ENCODE measurements around the gene GAK.

GAK gene

DNA sequence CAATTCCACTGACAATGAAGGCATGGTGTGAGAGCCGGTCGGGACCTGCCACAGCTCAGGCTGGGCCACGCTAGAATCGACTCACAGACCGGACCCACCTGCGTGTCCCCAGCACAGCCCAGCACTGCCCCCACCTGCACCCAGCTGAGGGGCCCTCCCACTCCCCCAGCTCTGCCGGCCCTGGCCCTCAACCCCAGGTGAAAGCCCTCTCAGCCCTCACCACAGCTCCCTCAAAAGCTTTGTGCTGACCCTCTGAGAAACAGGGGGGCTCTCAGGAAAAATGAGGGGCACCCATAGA lies 25.1 kb downstream of the GAK start:
- no peak for DNase-seq (ENCODE audit: low spot score)

DNA sequence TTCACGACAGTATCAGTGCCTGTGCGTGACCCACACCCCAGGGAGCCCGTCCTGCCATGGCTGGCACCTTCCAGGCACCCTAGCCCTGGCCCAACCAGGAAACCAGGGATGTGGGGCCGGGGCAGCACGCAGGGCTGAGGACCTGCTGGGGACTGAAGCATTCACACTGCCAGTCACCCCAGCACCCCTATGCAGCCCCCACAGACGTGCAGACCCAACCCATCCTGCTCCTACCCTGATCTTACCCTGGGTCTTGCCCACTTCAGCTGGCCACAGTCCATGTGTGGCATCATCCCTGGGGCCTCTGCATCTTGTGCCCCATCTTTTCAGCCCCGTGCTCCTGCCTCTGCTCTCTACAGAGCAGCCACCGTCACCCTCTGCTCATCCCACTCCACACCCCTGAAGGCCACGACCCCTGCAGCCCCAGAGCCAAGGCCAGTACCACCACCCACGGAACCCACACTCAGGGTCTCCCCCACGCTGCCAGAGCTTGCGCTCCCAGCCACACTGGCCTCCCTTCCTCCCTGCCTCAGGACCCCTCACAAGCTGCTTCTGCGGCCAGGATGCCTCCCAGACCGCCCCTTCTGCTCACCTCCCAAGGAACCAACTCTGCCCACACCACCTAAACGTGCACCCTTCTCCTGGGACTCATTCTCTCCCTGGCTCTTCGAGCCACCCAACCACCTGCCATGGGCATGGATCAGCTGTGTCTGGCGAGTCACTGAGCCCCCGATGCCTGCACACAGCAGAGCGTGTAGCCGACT lies 25.6 kb downstream of the GAK start:
- no peak for DNase-seq (ENCODE audit: low spot score)

DNA sequence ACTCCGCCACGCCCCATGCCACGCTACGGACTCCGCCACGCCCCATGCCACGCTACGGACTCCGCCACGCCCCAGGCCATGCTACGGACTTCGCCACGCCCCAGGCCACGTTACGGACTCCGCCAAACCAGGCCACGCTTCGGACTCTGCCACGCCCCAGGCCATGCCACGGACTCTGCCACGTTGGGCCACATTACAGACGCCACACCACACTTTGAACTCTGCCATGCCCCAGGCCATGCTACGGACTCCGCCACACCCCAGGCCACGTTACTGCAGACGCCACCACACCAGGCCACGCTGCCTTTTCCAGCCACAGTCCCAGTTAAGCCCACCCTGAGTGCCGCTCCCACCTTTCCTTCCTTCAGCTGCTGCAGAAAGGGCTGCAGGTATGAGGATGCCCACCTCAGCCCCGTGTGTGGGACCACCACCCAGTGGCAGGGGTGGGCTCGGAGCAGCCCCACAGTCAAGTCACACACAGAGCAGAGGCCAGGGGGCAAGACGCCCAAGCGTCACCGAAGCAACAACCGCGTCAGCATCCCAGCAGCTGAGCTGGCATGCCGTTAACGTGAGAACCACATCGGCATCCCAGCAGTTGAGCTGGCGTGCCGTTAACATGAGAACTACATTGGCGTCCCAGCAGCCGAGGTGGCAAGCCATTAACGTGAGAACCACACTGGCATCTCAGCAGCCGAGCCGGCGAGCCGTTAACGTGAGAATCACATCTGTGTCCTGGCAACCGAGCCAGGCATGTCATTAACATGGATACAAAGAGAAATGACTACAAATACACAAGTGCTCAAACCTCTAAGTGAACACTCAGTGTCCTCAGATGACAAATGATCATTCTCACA lies 26.4 kb downstream of the GAK start:
- DNase-seq (ENCODE audit: low spot score) = no peak

DNA sequence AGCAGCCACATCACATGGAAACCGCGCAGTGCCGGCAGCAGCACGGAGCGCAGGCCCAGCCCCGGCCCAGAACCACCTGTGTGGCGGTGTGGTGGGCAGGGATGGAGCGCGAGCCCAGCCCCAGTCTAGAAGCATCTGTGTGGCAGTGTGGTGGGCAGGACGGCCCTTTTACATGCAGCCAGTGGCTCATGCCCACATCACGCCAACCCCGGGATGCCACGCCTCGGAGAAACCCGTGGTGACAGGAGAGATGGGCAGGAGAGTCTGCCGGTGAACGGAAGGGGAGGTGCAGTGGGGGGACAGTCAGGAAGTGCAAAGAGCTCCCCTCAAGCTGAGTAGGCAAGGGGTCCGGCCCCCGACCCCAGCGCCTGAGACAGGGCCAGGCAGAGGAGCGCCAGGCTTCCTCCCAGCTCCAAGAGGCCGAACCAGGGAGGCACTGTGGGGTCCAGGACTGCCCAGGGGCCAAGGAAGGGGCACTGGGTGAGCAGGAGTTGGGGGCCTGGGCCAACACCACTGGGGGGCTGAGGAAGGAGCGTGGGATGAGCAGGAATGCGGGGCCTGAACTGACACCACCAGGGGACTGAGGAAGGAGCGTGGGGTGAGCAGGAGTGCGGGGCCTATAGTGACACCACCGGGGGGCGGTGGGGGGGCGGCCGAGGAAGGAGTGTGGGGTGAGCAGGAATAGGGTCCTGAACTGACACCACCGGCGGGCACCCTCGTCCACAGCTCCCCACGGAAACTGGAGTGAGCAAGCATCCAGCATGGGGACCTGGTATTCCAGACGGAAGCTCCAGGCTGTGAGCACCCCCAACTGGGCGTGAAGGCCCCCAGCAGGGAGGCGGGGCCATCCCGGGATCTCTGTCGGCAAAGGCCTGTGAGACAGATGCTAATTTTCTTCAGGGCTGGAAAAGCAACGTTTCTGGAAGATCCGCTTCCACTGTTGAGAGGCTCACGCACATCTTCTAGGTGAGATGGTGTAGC lies 28.8 kb downstream of the GAK start:
- no peak for DNase-seq (ENCODE audit: low spot score)

DNA sequence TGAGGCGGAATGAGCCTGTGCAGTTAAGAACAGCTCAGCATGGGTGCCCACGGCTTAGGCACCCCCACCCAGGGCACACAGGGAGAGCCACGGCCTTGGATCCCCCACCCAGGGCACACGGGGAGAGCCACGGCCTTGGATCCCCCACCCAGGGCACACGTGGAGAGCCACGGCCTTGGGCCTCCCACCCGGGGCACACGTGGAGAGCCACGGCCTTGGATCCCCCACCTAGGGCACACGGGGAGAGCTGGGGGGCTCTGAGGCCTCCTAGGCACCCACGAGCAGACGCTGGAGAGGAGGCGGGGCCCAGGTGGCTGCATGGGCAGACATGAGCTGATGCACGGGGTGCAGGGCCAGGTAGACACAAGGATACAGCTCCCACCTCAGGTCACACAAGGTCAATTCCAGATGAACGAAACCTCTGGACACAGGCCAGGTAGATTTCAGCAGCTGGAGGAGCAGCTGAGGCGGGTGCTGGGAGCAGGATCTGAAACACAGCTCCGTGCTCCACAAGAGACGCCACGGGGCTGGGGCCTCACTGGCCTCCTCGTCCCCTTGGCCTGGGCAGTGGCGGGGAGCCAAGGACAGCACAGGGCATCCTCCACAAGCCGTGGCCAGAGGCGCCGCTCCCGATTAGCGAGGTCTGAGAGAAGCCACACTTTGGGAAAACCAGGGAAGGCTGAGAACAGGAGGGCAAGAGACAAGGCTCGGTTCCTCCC lies 30.8 kb downstream of the GAK start:
- no peak for DNase-seq (ENCODE audit: low spot score)

DNA sequence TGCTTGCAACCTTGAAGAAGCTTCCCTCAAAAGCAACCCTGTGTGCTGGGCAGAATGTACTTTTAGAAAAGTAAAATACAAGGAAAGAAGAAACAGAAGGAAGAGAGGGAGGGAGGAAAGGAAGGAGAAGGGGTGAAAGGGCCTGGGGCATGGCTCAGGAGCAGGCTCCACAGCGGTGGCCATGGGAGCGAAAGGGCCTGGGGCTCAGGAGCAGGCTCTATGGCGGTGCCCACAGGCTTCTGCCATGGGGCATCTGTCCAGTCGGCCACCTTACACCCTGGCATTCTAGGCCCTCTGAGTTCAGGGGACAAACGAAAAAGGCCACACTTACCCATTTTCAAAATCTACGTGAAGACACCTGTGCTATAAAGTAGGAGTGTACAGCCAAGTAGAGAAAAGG lies 31.4 kb downstream of the GAK start:
- no peak for DNase-seq (ENCODE audit: low spot score)

DNA sequence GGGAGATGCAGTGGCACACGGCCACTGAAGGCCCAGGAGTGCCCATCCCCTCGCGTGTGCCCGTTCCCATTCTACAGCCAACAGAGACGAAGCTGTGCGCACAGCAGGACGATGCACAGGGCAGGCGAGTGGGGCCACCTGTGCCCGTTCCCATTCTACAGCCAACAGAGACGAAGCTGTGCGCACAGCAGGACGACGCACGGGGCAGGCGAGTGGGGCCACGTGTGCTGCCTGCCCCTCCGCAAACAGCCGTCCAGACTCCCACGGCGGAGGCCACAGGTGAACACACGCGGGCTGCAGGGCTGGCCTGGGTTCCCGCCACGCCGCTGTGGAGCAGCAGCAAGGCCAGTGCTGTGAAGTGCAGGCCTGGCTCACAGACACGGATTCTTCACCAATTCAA lies 32.0 kb downstream of the GAK start:
- DNase-seq (ENCODE audit: low spot score) = no peak

DNA sequence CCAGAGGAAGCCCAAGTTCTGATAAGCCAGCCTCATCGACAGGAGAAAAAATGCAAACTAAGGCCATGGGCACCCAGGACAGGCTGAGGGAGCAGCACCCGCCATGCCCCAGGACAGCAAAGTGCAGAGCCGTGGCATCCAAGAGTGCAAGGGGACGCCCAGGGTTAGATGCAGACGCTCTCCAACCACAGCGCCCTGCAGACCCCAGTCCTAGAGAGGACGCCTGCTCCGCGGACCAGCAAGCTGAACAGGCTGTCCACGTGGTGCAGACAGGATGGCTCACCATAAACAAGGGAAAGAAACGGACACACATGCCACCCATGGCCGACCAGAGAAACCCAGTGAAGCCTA lies 32.6 kb downstream of the GAK start:
- no peak for DNase-seq (ENCODE audit: low spot score)

DNA sequence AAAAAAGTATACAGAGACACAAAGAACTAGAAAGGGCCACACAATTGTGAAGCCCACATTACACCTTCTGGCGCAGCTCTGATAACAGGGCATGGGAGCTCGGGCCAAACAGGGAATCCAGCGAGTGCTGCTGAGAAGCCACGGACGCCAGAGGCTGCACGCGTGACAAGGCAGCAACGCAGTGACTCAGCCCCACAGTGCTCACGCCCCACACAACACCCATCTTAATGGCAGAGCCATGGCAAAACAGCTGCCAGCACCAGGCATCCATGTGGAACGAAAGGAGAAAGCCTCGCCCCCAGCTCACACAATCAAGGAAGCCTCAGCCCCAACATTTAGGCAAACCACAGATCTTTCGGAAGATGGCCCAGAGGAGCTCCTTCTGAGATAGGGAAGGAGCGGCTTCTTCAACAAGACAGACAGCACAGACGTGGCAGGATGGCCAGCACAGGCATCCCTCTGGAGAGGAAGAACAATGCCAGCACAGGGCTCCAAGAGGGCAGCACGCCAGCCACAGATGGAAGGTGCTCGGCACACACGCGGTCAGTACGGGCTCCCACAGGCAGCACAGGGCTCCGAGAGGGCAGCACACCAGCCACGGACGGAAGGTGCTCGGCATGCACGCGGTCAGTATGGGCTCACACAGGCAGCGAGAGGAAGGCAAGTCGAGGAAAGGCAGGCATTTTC lies 33.1 kb downstream of the GAK start:
- peak; percentile 38 for DNase-seq (ENCODE audit: low spot score)

DNA sequence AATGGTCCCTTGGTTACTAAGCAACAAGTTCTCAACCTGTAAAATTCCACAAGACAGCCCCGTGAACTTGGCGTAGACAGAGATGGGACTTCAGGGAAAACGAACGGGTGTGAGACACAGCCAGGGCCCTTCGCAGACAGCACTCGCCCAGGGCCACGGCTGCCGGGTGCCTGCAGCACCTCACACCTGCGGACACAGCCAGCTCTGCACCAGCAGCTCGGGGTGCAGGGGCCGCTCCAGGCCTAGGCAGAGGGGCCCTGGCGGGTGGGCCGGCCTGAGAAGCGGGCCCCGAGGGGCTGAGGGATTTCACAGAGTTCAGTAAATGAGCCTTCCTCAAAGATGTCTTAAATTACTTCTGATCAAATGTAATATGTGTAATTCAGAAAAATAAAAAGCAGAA lies 34.0 kb downstream of the GAK start:
- no peak for DNase-seq (ENCODE audit: low spot score)

DNA sequence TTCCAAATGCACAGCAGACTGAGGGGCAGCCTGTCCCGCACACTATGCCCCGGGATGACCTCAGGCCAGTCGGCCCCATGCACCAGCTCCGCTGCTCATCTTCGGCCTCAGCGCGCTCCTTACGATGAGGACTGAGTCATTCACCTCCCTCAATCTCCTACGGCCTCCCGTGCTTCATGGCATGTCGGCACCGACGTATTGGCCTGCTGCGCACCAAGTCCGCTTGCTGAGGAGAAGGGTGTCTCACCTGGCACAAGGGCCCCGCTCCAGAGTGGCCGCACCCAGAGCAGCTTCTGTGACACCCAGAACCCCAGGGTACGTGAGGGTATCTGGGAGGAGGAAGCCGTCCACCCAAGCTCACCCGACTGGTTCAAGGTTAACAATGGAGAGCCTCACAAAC lies 35.5 kb downstream of the GAK start:
- DNase-seq (ENCODE audit: low spot score) = no peak

DNA sequence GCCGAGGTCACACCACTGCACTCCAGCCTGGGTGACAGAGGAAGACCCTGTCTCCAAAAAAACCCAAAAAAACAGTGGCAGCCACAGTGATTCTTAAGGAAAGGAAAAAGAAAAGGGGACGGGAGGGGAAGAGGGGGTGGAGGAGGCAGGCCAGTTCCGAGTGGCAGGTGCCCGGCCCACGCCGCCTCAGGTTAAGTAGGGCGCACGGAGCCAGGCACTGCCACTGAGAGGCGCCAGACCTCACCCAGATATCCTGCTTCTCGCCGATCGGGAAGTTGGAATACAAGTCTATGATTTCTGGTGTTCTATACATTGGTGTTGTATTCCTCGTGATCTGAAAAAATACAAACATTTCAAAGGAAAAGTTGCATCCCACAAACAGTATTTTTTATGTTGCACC lies 35.9 kb downstream of the GAK start:
- no peak for DNase-seq (ENCODE audit: low spot score)

DNA sequence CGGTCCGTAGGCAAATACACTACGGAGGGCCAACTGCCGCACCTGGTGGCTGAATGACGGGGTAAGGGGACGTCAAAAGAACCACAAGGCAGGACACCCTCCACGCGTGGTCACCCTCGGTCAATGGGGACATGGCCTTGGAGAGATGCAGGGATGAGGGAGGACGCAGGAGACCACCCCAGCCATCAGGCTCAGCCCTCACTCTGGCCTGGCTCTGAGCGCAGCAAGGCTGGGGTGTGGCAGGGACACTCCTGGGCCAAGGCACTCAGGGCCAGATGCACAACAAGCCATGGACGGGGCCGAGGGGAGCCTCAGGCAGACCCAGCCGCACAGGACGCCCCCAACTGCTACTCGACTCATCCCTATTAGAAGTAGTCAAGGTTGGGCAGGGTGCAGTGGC lies 36.5 kb downstream of the GAK start:
- DNase-seq (ENCODE audit: low spot score) = no peak

DNA sequence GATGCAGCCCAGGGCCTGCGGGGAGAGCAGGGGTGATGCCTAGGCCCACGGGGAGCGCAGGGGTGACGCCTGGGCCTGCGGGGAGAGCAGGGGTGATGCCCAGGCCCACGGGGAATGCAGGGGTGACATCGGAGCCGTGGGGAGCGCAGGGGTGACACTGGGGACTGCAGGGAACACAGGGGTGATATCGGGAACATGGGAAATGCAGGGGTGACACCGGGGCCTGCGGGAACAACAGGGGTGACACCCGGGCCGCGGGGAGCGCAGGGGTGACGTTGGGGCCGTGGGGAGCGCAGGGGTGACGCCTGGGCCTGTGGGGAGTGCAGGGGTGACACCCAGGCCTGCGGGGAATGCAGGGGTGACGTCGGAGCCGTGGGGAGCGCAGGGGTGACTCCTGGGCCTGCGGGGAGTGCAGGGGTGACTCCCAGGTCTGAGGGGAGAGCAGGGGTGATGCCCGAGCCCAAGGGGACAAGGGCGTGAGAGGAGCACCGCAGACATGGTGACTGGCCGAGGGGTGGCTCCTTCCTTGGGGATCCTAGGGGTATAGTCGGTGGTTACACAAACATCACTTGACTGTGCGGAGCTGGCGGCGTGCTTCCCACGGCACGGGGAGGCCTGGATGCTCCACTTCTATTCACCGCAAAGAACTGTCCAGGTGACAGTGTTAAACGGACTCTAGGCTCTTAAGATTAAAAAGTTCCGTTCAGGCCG lies 38.0 kb downstream of the GAK start:
- no peak for DNase-seq (ENCODE audit: low spot score)

DNA sequence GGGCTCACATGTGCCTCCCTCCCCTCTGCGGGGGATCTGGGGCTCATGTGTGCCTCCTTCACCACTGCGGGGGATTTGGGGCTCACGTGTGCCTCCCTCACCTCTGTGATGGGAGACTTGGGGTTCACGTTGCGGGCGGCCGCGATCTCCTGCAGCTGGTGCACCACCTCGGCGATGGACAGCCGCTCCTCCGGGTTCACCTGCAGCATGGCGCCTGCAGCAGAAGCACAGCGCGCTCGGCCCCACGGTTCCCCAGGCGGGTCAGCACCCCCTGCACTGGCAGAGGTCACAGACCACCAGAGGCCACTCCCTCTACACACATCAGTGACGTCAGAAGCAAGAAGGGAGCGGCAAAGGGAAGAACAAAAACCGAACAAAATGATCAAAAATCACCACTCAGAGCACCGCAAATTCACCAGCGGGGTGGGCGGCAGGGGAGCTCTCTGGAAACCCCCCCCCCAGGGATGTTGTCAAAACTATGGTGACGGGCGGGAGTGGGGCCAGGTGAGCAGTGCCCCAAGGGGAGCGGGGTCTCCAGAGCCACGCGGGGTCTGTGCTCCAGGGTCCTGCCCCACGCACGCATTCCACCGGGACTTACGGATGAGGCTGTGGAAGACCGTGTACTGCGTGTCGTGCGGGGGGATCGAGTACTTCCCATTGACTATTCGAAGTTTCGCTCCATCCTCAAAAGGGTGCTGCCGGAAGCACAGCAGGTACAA lies 38.7 kb downstream of the GAK start:
- DNase-seq (ENCODE audit: low spot score) = no peak

DNA sequence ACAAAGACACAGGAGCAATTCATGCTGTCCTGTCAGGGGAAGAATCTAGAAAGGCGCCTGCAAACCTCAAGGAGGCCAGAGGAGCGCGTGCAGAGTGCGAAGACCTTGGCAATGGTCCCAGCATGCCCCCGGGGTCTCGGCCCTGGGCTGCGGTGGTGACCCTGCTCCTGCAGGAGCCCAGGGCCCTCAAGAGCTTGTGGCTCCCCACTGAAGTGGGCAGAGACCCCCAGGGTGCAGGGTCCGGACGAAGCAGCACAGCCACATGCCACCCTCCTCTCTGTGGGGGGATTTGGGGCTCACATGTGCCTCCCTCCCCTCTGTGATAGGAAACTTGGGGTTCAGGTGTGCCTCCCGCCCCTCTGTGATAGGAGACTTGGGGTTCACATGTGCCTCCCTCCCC lies 39.3 kb downstream of the GAK start:
- no peak for DNase-seq (ENCODE audit: low spot score)

DNA sequence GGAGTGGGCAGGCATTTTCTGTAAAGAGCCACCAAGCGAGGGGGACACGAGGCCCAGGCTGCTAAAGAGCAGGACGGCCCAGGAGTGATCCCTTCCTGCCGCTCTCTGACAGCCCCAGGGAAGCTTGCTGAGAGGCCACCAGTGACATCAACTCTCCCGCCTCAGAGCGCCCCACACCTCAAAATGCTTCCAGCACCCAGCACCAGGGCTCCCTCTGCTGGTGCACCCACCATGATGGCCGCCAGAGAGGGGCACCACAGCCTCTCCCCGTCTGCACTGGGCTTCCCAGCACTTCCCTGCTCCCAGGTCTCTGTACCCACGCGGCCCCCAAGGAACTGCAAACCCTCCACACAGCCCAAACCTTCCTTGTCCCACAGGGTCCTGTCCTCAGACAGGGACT lies 40.4 kb downstream of the GAK start:
- no peak for DNase-seq (ENCODE audit: low spot score)

DNA sequence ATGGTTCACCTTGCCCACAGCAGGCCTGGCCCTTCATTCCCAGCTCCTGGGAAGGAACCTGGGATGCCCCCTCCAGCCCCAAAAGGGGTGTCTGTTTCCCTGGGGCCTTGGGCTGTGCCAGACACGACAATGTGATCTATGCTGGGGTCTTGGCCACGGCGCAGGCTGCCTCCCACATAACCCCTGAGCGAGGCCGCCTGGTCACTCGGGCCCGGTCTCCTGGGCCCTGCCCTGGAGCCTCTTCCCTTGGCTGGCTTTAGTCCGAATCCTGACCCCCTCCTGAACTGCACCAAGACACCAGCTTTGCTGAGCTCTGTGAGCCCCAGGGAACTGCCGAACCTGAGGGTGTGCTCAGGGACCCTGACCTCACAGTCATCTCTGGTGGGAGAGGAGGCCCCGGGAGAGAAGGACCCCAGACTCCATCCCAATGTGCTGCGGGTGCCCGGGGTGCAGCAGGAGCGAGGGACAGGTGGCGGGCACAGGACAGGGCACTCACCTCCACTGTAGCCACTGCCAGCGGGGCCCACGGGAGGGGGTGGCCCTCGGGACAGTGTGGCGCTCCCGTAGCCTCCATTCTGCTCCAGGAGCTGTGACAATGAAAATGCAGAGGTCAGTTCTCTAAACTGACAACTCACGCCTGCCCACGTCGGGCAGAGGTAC lies 42.0 kb downstream of the GAK start:
- no peak for DNase-seq (ENCODE audit: low spot score)

DNA sequence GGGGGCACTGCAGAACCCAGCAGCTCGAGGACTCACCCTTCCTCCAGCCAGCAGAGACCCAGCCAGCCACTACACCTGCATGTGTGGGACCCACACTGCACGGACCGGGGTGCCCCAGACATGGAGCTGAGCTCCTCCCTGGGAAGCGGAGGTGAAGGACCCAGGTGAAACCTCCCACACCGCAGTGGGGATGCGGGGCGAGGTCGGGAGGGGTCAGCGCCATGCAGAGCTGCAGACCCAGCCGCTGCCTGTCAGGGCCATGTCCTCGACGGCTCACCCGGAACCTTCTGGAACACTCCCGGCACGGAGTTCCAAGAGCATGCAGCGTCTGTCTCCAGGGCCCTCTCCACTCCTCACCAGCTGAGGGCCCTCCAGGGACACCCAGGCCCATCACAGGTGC lies 42.6 kb downstream of the GAK start:
- DNase-seq (ENCODE audit: low spot score) = no peak

DNA sequence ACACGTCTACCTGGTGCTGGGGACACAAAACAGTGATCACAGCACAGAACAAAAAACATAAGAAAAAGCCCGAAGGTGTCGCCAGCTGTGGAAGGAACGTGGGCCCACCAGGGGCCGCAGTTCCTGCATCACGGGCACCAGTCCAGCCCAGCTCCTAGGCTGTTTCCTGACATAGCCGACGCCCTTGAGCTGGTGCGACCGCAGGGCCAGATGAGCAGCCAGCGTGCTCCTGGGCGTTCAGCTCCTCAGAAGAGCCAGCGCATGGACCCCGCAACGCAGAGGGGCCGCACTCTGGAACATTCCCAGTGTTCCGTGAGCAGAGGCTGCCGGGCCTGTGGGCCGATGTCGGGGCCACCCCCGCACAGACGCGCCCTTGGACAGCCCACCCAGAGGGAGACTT lies 44.1 kb downstream of the GAK start:
- no peak for DNase-seq (ENCODE audit: low spot score)
